Activated naive CD4-positive, alpha-beta T cell treated with anti-CD3 and anti-CD28 coated beads, Interleukin-2, amount 50 U/mL, for 24 hours (primary cell): ENCODE measurements around the gene FAF1.
A peak's percentile ranks its signal among the peaks of the same experiment; 100 is the strongest.
"Not testable (repeated sequence)": the region's sequence is repeated elsewhere in the genome, so short reads cannot be mapped to it uniquely, and the experiment has no call there.

ENCODE experiments used
- H3K27ac Mint-ChIP-seq: one replicate; pipeline ENCODE4 v1.8.0; 2021; ENCODE audit warnings: mild to moderate bottlenecking, mixed read lengths
- H3K27me3 Mint-ChIP-seq: one replicate; pipeline ENCODE4 v1.8.0; 2021; ENCODE audit warnings: mixed read lengths
- H3K36me3 Mint-ChIP-seq: one replicate; pipeline ENCODE4 v1.8.0; 2021; ENCODE audit warnings: mixed read lengths
- H3K4me1 Mint-ChIP-seq: one replicate; pipeline ENCODE4 v1.8.0; 2021; ENCODE audit warnings: mixed read lengths
- H3K4me3 Mint-ChIP-seq: one replicate; pipeline ENCODE4 v1.8.0; 2021; ENCODE audit warnings: mild to moderate bottlenecking, mixed read lengths
- H3K9me3 Mint-ChIP-seq: one replicate; pipeline ENCODE4 v1.8.0; 2021; ENCODE audit warnings: mixed read lengths

FAF1 gene

GRCh38 chr1:50829014-50829958 is 130.8 kb downstream of the FAF1 start:
- H3K27me3 Mint-ChIP-seq: no peaks in the 10 kb centered on the region

GRCh38 chr1:50827546-50827945 is 132.5 kb downstream of the FAF1 start:
- Mint-ChIP-seq H3K4me3 (no peak overlapping the region), H3K4me1 (peaks cover 24% of the 10 kb centered on the region), H3K36me3 (peaks cover 13% of the 10 kb centered on the region)

More at GRCh38 chr1:50829014-50829958, 130.8 kb downstream of the FAF1 start:
- H3K9me3 Mint-ChIP-seq: peaks cover 11% of the 10 kb centered on the region
- H3K27ac Mint-ChIP-seq: no peak overlapping the region
- no peak overlapping the region for H3K4me3 Mint-ChIP-seq
- peaks cover 20% of the 10 kb centered on the region for H3K36me3 Mint-ChIP-seq
- H3K4me1 Mint-ChIP-seq: peaks cover 32% of the 10 kb centered on the region

GRCh38 chr1:50826792-50827191 is 133.3 kb downstream of the FAF1 start:
- not testable (repeated sequence) for H3K27me3 Mint-ChIP-seq, H3K4me3 Mint-ChIP-seq, H3K27ac Mint-ChIP-seq
- peaks cover 11% of the 10 kb centered on the region for H3K9me3 Mint-ChIP-seq
- H3K36me3 Mint-ChIP-seq: peaks cover 10% of the 10 kb centered on the region
- peaks cover 22% of the 10 kb centered on the region for H3K4me1 Mint-ChIP-seq

More at GRCh38 chr1:50827546-50827945, 132.5 kb downstream of the FAF1 start:
- H3K27ac Mint-ChIP-seq: no peak overlapping the region
- H3K27me3 Mint-ChIP-seq: no peaks in the 10 kb centered on the region
- peaks cover 11% of the 10 kb centered on the region for H3K9me3 Mint-ChIP-seq

- Mint-ChIP-seq H3K27me3 (no peaks in the 10 kb centered on the region), H3K27ac (no peak overlapping the region), H3K9me3 (peaks cover 14% of the 10 kb centered on the region), H3K4me1 (peaks cover 11% of the 10 kb centered on the region), H3K4me3 (no peak overlapping the region), H3K36me3 (peaks cover 18% of the 10 kb centered on the region)
Observed at GRCh38 chr1:50822035-50822776, 137.9 kb downstream of the FAF1 start.

- no peak overlapping the region for H3K27ac Mint-ChIP-seq
- H3K4me1 Mint-ChIP-seq: peaks cover 11% of the 10 kb centered on the region
- H3K27me3 Mint-ChIP-seq: no peaks in the 10 kb centered on the region
- H3K4me3 Mint-ChIP-seq: no peak overlapping the region
- peaks cover 20% of the 10 kb centered on the region for H3K36me3 Mint-ChIP-seq
- H3K9me3 Mint-ChIP-seq: peaks cover 19% of the 10 kb centered on the region
Observed at GRCh38 chr1:50820545-50820944, 139.5 kb downstream of the FAF1 start.

GRCh38 chr1:50812346-50812745 is 147.7 kb downstream of the FAF1 start:
- H3K36me3 Mint-ChIP-seq: peaks cover 34% of the 10 kb centered on the region

GRCh38 chr1:50808296-50808695 is 151.8 kb downstream of the FAF1 start:
- Mint-ChIP-seq H3K27me3 (no peaks in the 10 kb centered on the region), H3K4me3 (no peak overlapping the region), H3K9me3 (peaks cover 22% of the 10 kb centered on the region), H3K36me3 (peaks cover 36% of the 10 kb centered on the region), H3K27ac (no peak overlapping the region), H3K4me1 (peaks cover 57% of the 10 kb centered on the region)

More at GRCh38 chr1:50812346-50812745, 147.7 kb downstream of the FAF1 start:
- Mint-ChIP-seq H3K27ac (no peak overlapping the region), H3K4me1 (peaks cover 26% of the 10 kb centered on the region), H3K9me3 (peaks cover 19% of the 10 kb centered on the region), H3K4me3 (no peak overlapping the region), H3K27me3 (no peaks in the 10 kb centered on the region)

- H3K27ac Mint-ChIP-seq: no peak overlapping the region
- H3K4me3 Mint-ChIP-seq: no peak overlapping the region
- peaks cover 18% of the 10 kb centered on the region for H3K4me1 Mint-ChIP-seq
- H3K36me3 Mint-ChIP-seq: peaks cover 12% of the 10 kb centered on the region
- H3K9me3 Mint-ChIP-seq: no peaks in the 10 kb centered on the region
- H3K27me3 Mint-ChIP-seq: no peaks in the 10 kb centered on the region
Observed at GRCh38 chr1:50796272-50796671, 163.8 kb downstream of the FAF1 start.

GRCh38 chr1:50793521-50793920 is 166.5 kb downstream of the FAF1 start:
- Mint-ChIP-seq H3K4me1 (peaks cover 10% of the 10 kb centered on the region), H3K4me3 (no peak overlapping the region), H3K36me3 (peaks cover 7% of the 10 kb centered on the region), H3K27me3 (no peaks in the 10 kb centered on the region), H3K27ac (no peak overlapping the region), H3K9me3 (no peaks in the 10 kb centered on the region)

- H3K4me3 Mint-ChIP-seq: no peak overlapping the region
- peaks cover 12% of the 10 kb centered on the region for H3K36me3 Mint-ChIP-seq
- no peaks in the 10 kb centered on the region for H3K9me3 Mint-ChIP-seq
- peaks cover 28% of the 10 kb centered on the region for H3K4me1 Mint-ChIP-seq
- H3K27me3 Mint-ChIP-seq: no peaks in the 10 kb centered on the region
- no peak overlapping the region for H3K27ac Mint-ChIP-seq
Observed at GRCh38 chr1:50787266-50787665, 172.8 kb downstream of the FAF1 start.

GRCh38 chr1:50783286-50783685 is 176.8 kb downstream of the FAF1 start:
- Mint-ChIP-seq H3K4me1 (peaks cover 44% of the 10 kb centered on the region), H3K9me3 (no peaks in the 10 kb centered on the region), H3K36me3 (peaks cover 22% of the 10 kb centered on the region), H3K27ac (no peak overlapping the region), H3K4me3 (no peak overlapping the region), H3K27me3 (no peaks in the 10 kb centered on the region)

GRCh38 chr1:50780797-50781196 is 179.3 kb downstream of the FAF1 start:
- Mint-ChIP-seq H3K36me3 (peaks cover 16% of the 10 kb centered on the region), H3K4me3 (no peak overlapping the region), H3K27me3 (no peaks in the 10 kb centered on the region), H3K27ac (no peak overlapping the region), H3K9me3 (no peaks in the 10 kb centered on the region), H3K4me1 (peaks cover 40% of the 10 kb centered on the region)

GRCh38 chr1:50779801-50780200 is 180.3 kb downstream of the FAF1 start:
- no peaks in the 10 kb centered on the region for H3K9me3 Mint-ChIP-seq
- H3K27ac Mint-ChIP-seq: peak overlapping the region; percentile 14
- H3K4me3 Mint-ChIP-seq: no peak overlapping the region
- H3K27me3 Mint-ChIP-seq: no peaks in the 10 kb centered on the region
- peaks cover 32% of the 10 kb centered on the region for H3K4me1 Mint-ChIP-seq
- H3K36me3 Mint-ChIP-seq: peaks cover 11% of the 10 kb centered on the region

GRCh38 chr1:50775740-50776139 is 184.3 kb downstream of the FAF1 start:
- Mint-ChIP-seq H3K4me1 (peaks cover 16% of the 10 kb centered on the region), H3K27me3 (no peaks in the 10 kb centered on the region), H3K9me3 (no peaks in the 10 kb centered on the region), H3K4me3 (no peak overlapping the region), H3K27ac (no peak overlapping the region), H3K36me3 (peaks cover 12% of the 10 kb centered on the region)

GRCh38 chr1:50774759-50775351 is 185.2 kb downstream of the FAF1 start:
- Mint-ChIP-seq H3K27ac (no peak overlapping the region), H3K36me3 (peaks cover 8% of the 10 kb centered on the region), H3K9me3 (no peaks in the 10 kb centered on the region), H3K4me3 (no peak overlapping the region), H3K4me1 (peaks cover 16% of the 10 kb centered on the region), H3K27me3 (no peaks in the 10 kb centered on the region)
